ENCODE measurements around the gene RPS21.

Gene RPS21

DNA sequence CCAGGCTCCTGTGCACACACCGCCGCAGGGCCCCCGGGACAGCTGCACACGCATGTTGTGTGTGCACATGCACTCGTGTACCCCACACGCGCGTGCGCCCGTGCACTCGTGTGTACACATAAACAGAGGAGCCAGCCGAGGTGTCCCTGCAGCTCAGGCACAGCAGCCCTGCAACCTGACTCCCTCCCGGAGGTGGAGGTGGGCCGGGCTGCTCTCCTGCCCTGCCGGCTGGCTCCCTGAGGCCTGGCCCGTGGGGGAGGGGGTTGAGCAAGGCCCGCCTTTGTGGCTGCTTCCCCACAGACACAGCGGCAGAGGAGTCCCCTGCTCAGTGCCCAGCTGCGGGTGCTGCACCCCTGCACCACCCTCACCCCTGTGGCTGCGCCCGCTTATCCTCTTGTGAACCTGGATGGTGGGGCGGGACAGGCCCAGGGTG is 39.8 kb downstream of the RPS21 start:
- DNase-seq (ENCODE audit: low spot score): no peak

DNA sequence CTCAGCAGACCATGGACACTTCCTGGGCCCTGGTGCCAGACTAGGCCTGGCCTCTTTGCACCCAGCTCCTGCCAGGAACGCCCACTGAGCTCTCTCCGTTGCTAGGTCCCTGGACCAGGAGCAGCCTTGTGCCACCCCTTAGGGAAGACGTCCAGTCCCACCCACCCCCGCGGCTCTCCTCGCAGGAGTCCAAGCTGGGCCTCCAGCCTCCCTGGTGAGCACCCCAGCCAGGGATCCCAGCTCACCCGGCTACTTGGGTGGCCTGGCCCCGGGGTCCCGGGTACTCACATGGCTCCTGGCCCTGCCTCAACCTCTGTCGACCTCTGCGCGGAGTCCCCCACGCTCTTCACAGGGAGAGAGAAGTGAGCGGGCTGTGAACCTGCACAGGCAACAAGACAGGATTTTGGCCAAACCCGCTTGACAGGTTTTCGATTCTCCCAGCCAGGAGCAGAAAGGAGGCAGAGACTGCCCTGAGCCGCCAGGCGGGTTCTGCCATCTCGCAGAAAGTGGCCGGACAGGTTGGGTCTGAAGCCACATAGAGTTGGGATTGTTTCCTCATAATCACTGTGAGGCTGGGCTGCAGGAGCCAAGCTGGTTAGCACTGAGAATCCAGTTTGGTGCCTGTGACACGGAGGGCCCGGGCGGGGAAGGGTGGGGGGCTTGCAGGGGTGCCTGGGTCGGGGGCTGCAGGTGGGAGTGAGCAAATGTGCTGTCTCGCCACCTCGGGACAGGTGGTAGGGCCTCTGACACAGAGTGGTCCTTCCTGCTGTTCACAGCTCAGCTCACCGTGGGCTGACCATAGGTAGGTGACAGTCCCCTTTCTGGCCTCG is 40.5 kb downstream of the RPS21 start, which contains the start of gene RBBP8NL:
Gene RBBP8NL (minus strand): TSS at position 368 of the 830 bp plus-strand sequence. CDS start 7,892 bp downstream, outside the sequence.
- no peak for DNase-seq (ENCODE audit: low spot score)

DNA sequence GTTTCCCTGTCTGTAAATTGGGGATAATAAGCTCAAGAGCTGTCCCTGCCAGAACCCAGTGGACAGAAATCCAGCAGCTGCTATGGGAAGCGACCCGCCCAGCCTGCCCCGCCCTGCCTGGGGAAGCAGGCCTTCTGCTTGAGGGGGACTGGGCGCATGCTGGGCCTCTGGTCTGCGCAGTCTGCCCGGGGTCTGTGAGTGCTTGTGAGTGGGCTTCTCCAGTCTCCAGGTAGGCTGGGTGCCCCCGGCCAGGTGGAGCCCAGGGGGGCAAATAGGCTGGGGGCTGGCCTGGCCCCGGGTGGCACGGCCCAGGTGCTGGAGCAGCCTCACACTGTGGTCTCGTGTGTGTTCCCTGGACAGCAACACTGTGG is 41.1 kb downstream of the RPS21 start:
- DNase-seq (ENCODE audit: low spot score): no peak

DNA sequence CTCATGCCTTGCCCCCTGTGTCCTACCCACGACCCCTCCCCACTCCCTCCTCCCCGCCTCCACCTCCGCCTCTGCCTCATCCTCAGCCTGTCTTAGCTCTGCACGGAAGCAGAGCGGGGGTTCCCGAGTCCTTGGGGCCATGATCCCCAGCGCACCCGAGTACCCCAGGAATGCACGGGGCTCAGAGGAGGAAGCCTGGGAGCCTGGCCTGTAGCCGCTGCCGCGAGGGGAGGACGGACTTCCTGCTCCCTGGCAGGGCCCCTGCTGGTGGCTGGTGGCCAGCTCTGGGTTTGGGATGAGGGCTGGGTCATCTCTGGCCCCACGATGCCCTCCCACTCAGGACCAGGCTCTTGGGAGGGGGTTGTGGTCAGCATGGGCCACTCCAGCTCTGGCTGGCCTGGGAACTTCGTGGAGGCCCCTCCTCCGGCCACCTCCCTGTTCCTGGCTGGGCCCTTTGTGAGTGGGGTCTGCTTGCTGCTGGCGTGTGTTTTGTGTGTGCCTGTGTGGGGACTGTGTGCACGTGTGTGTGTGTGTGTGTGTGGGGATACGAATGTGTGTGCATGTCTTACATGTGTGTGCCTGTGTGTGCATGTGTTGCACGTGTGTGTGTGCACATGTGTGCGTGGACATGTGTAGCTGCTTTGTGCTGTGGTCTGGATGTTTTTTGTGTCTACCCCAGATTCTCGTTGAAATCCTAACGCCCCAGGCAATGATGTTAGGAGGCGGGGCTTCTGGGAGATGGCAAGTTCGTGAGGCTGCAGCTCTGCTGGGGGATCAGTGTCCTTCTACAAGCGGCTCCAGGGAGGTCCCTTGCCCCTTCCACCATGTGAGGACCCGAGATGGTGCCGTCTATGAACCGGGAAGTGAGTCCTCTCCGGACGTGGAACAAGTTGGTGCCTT is 41.7 kb downstream of the RPS21 start:
- DNase-seq (ENCODE audit: low spot score): no peak

DNA sequence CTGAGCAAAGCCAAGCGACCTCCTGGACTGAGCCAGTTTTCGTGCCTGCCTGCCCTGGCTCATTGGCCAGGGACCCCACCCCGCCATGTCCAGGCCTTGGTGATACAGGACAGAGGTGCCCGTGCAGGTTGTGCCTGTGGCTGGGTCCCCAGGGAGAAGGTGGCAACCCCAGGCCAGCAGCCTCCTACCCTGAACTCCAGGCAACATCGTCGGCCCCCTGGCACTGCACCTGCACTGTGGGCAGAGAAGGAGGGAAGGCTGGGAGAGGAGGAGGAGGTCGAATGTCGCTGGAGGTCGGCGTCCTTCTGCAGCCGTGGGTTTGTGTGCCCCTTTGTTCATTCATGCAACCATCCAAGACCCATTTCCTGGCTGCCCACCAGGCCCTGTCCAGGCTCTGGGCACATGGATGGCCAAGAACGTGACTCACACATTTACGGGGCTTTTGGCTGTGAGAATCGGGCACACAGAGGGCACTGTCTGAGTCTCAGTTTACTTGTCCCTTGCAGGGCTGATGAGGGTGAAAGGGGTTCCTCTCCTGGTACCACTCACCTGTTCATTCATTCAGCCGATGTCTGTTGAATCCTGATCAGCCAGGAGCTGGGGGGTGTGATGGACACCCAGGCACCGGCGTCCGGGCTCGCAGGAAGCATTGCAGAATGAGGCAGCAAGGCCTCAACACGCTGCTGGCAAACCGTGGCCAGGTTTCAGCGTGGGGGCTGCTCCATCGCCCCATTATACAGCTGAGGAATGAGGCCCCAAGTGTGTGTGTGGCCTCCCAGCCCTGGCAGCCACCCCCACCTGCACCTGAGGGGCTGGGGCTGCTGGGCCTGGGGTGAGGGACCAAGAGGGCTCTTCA is 42.8 kb downstream of the RPS21 start:
- DNase-seq (ENCODE audit: low spot score): no peak

DNA sequence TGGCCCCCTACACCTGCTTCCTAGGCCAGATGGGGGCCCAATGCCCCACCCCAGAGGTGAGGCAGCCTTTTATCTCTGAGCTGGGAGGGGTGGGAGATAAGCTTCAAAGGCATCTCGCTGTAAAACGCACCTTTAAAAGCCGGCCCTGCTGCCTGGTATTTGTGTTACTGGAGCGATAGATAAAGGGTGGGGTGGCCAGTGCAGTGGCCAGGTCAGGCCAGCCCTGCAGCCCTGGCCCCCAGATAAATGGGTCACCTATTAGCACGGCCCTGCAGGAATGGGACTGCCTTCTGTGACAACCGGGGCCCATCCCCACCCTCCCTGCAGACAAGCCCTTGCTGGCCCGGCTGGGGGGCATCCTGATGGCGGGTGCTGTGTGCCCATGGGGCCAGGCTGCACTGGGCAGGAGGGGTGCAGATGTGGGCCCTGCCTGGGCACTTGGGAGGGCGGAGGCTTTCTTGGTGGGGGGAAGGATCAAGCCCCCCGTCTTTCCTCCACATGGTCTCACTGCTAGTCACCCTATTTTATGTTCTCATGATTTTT is 43.5 kb downstream of the RPS21 start:
- DNase-seq (ENCODE audit: low spot score): no peak

DNA sequence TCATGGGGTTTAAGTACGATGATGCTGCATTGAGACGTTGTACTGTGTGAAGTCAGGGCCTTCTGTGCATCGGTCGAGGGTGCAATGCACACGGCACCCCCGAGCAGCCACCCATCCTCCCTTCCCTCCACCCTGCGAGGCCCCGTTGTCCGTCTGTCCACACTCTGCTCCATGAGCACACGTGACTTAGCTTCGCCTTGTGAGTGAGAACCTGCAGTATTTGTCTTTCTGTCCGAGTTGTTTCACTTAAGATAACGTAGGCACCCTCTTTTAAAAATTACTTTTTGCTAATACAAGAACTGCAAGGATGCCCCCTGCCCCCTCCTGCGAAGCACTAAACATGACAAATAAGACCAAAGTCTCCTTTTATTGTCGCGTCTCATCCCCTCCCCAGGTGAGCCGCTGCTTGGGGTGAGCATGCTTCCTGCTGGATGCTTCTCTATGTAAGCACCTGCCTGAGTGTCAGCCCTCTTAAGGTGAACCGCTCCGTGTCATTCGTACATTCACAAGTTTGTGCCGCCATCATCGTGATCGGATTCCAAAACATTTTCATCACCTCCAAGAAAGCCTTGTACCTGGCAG is 44.1 kb downstream of the RPS21 start:
- no peak for DNase-seq (ENCODE audit: low spot score)

DNA sequence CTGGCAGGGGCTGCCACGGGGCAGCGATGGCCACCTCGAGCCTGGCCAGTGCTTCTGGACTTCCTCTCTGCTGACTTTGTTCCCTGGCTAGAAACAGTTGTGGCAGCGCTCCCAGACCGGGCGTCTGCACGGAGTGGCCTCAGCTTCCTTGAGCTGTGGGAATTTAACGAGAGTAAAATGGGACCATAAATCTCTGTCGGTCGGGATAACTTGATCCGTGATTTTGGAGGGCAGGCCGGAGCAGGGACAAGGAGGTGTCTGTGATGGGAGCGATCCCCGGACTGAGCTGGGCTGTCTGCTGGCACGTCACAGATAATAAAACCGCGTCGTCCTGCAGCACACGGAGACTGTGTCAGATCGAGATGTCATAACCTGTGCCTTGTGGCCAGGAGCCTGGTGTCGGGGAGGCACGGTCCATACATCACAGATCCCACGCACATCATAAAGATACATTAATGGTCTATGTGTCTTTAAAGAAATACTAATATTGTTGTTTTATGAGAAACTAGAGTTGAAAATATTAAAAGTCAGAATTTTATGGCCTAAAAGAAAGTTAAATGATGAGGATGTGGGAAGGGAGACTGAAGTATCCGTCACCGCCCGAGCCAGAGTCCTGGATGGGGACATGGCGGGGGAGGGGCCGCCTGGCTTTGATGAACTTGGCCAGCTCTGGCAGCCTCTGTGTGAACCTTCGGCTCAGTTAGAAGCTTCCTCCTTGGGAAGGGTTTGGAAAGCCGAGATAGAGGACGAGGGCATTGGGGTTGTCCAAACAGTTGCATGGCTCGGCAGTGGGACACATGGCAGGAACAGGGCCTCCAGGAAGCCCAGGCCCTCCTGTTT is 47.0 kb downstream of the RPS21 start:
- DNase-seq (ENCODE audit: low spot score): peak; percentile 16

DNA sequence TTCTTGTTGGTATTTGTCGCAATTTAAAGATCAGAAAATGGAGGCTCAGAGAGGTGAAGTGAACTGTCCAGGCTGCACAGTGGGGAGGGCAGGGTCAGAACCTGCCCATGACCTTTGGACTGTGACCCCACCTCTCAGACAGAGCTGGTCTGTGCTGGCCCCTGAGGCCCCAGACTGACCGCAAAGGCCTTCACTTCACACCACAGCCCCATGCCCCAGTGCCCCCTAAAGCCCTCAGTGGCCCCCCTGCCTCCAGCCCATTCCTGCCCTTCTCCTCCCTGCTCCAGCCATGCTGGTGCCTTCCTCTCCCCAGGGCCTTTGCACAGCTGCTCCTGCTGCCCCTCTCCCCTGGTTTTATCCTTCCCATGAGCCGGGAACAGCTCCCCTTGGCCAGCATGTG is 49.8 kb downstream of the RPS21 start:
- no peak for DNase-seq (ENCODE audit: low spot score)

DNA sequence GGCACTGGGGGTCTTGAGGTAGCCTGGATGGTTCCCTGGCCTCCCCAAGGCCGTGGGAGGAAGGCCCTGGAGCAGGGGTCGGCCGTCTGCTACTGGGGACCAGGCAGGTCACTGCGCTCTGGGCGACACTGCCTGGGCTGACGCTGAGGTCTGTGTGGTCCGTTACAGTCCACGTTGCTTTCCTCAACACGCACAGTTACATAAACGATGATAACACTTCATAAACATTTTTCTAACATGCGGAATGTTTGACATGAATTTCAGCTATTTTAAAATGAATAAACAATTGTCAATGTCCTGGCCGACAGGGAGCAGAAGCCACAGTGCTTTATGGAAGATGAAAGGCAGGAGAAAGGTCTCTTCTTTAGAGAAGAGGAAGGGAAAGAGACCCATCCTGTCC is 50.6 kb downstream of the RPS21 start:
- DNase-seq (ENCODE audit: low spot score): no peak

DNA sequence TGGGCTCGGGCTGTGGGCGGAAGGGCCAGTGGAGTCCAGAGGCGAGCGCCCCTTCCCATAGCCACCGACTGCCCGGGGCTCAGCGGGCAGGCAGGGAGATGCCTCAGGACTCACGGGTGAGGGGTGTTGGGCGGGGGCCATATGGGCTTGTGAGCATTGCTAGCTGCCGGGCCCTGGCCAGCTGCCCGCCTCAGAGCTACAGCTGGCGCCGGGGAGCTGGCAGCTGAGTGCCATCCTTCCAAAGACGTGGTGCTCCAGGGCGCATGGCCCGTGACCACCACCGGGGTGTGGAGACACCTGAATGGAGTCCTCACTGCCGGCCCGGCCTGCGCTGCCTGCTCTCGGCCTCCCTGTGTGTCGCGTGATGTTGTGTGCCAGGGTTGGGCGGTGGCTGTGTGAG is 51.0 kb downstream of the RPS21 start:
- DNase-seq (ENCODE audit: low spot score): peak; percentile 5
